SK-N-SH treated with all-trans-retinoic acid at 6 μM for 48 hours (cell line): Measurements from ENCODE around the gene PRKACG.

Experiments
- BACH2 ChIP-seq: fragments of 250-450 bp; sonication (Bioruptor Pico); IDR thresholded peaks from 2 replicates; pipeline ENCODE4 v1.9.0; 2021; ENCODE audit warnings: mild to moderate bottlenecking, borderline replicate concordance
- CSDC2 ChIP-seq: fragments of 250-450 bp; sonication (Bioruptor Pico); IDR thresholded peaks from 2 replicates; pipeline ENCODE4 v1.5.0; 2020; ENCODE audit warnings: mild to moderate bottlenecking, moderate library complexity
- ISL1 ChIP-seq: fragments of 250-450 bp; sonication (Bioruptor Pico); IDR thresholded peaks from 2 replicates; pipeline ENCODE4 v2.1.2; 2022; ENCODE audit warnings: mild to moderate bottlenecking, moderate library complexity
- OSR1 ChIP-seq: fragments of 250-450 bp; sonication (Bioruptor Pico); IDR thresholded peaks from 2 replicates; pipeline ENCODE4 v1.8.0; 2022; ENCODE audit warnings: moderate library complexity, mild to moderate bottlenecking, inconsistent platforms
- PATZ1 ChIP-seq: fragments of 250-450 bp; sonication (Bioruptor Pico); IDR thresholded peaks from 2 replicates; pipeline ENCODE4 v1.8.0; 2020; ENCODE audit warnings: mild to moderate bottlenecking, moderate library complexity, borderline replicate concordance
- POU6F1 ChIP-seq: fragments of 250-450 bp; sonication (Bioruptor Pico); IDR thresholded peaks from 2 replicates; pipeline ENCODE4 v1.8.0; 2021; ENCODE audit warnings: low read depth, mild to moderate bottlenecking, moderate library complexity, borderline replicate concordance
- RARB ChIP-seq: fragments of 250-450 bp; sonication (Bioruptor Pico); IDR thresholded peaks from 2 replicates; pipeline ENCODE4 v1.8.0; 2021; ENCODE audit warnings: mild to moderate bottlenecking, moderate library complexity
- TCF4 ChIP-seq: fragments of 250-450 bp; sonication (Bioruptor Pico); IDR thresholded peaks from 2 replicates; pipeline ENCODE4 v1.8.0; 2021; ENCODE audit warnings: mild to moderate bottlenecking, moderate library complexity, borderline replicate concordance
- TOX ChIP-seq: fragments of 250-450 bp; sonication (Bioruptor Pico); IDR thresholded peaks from 2 replicates; pipeline ENCODE4 v1.8.0; 2021; ENCODE audit warnings: mild to moderate bottlenecking, moderate library complexity, borderline replicate concordance
- TSHZ2 ChIP-seq: fragments of 250-450 bp; sonication (Bioruptor Pico); IDR thresholded peaks from 2 replicates; pipeline ENCODE4 v1.5.0; 2020; ENCODE audit warnings: mild to moderate bottlenecking, moderate library complexity
- ZFP3 ChIP-seq: fragments of 250-450 bp; sonication (Bioruptor Pico); IDR thresholded peaks from 2 replicates; pipeline ENCODE4 v1.5.0; 2020; ENCODE audit warnings: mild to moderate bottlenecking, moderate library complexity
- ZNF70 ChIP-seq: fragments of 450-650 bp; formaldehyde crosslinking; IDR thresholded peaks from 2 replicates; pipeline ENCODE4 v1.5.0; 2020; ENCODE audit warnings: mild to moderate bottlenecking, moderate library complexity
- ZNF8 ChIP-seq: fragments of 450-650 bp; formaldehyde crosslinking; IDR thresholded peaks from 2 replicates; pipeline ENCODE4 v1.5.0; 2020; ENCODE audit warnings: mild to moderate bottlenecking, moderate library complexity

GRCh38 chr9:68966496-68966944 lies 47.4 kb downstream of the PRKACG start:
- TF ChIP-seq RARB (CRISPR knock-in tag): no peak
- no peak for TF ChIP-seq OSR1 (CRISPR knock-in tag)
- TF ChIP-seq CSDC2: no peak
- no peak for TF ChIP-seq BACH2 (CRISPR knock-in tag)
- no peak for TF ChIP-seq ISL1
- no peak for TF ChIP-seq PATZ1 (CRISPR knock-in tag)
- TF ChIP-seq TOX: no peak
- TF ChIP-seq ZNF70: no peak
- TF ChIP-seq POU6F1 (CRISPR knock-in tag): no peak
- TF ChIP-seq TCF4 (CRISPR knock-in tag): no peak
- TF ChIP-seq ZNF8 (CRISPR knock-in tag): no peak
- no peak for TF ChIP-seq TSHZ2 (CRISPR knock-in tag)
- TF ChIP-seq ZFP3 (CRISPR knock-in tag): no peak
